HCT116 (cell line): ENCODE results near the gene NDUFAF2.

ENCODE experiments used
- EZH2 ChIP-seq: fragments of 200-600 bp; sonication (generic); IDR thresholded peaks from 2 replicates; pipeline ENCODE4 v1.6.1; 2017; ENCODE audit warnings: antibody characterized with exemption, mixed run types
- EZH2phosphoT487 ChIP-seq: fragments of 200-600 bp; IDR thresholded peaks from 2 replicates; pipeline ENCODE4 v1.6.1; 2018; ENCODE audit warnings: antibody characterized with exemption, borderline replicate concordance
- JUND ChIP-seq: IDR thresholded peaks from 2 replicates; pipeline ENCODE4 v1.6.1; 2012
- POLR2A ChIP-seq: IDR thresholded peaks from 2 replicates; pipeline ENCODE4 v1.7.0; 2011; ENCODE audit warnings: borderline replicate concordance; ENCODE audit not compliant: insufficient read depth, insufficient read length; ENCODE audit errors: extremely low read depth
- POLR2AphosphoS5 ChIP-seq: IDR thresholded peaks from 2 replicates; pipeline ENCODE4 v1.6.1; 2011; ENCODE audit warnings: mild to moderate bottlenecking, low read depth, low read length, moderate library complexity
- TCF7L2 ChIP-seq: IDR thresholded peaks from 2 replicates; pipeline ENCODE4 v1.7.0; 2011; ENCODE audit warnings: borderline replicate concordance, inconsistent platforms; ENCODE audit not compliant: insufficient read depth, insufficient read length; ENCODE audit errors: extremely low read depth
- TF ChIP-seq, protein P1 (sequence below), 3 experiments: fragments of 200-600 bp in 1 of 3; sonication (generic) in 1 of 3; IDR thresholded peaks in 2 of 3; conservative IDR thresholded peaks in 1 of 3; 2 replicates each; pipeline ENCODE4 v1.5.1; 2012 to 2017; ENCODE audit warnings: low read depth in 2 of 3, low read length in 2 of 3, antibody characterized with exemption in 1 of 3, borderline replicate concordance in 1 of 3, control low read depth in 1 of 3, mild to moderate bottlenecking in 1 of 3, mixed read lengths in 1 of 3, mixed run types in 1 of 3, moderate library complexity in 1 of 3; ENCODE audit not compliant: insufficient read depth in 1 of 3
- TF ChIP-seq, protein P2 (sequence below): IDR thresholded peaks from 2 replicates; pipeline ENCODE4 v1.6.1; 2011; ENCODE audit warnings: mild to moderate bottlenecking, low read length, moderate library complexity; ENCODE audit not compliant: insufficient replicate concordance; ENCODE audit errors: extremely low read depth

GRCh38 chr5:61198606-61199005 is 253.6 kb downstream of the NDUFAF2 start:
- TF ChIP-seq POLR2A (no peak), EZH2 (no peak), TCF7L2 (no peak), POLR2AphosphoS5 (no peak), JUND (no peak), EZH2phosphoT487 (no peak)
- TF ChIP-seq, protein P1, sequence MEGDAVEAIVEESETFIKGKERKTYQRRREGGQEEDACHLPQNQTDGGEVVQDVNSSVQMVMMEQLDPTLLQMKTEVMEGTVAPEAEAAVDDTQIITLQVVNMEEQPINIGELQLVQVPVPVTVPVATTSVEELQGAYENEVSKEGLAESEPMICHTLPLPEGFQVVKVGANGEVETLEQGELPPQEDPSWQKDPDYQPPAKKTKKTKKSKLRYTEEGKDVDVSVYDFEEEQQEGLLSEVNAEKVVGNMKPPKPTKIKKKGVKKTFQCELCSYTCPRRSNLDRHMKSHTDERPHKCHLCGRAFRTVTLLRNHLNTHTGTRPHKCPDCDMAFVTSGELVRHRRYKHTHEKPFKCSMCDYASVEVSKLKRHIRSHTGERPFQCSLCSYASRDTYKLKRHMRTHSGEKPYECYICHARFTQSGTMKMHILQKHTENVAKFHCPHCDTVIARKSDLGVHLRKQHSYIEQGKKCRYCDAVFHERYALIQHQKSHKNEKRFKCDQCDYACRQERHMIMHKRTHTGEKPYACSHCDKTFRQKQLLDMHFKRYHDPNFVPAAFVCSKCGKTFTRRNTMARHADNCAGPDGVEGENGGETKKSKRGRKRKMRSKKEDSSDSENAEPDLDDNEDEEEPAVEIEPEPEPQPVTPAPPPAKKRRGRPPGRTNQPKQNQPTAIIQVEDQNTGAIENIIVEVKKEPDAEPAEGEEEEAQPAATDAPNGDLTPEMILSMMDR (IDR thresholded peaks at IDR 0.05 in 2 of 3, conservative IDR thresholded peaks at IDR 0.05 in 1 of 3; ENCODE audit: borderline replicate concordance in 1 of 3, insufficient read depth in 1 of 3, low read depth in 2 of 3, low read length in 2 of 3): no peak
- TF ChIP-seq, protein P2, sequence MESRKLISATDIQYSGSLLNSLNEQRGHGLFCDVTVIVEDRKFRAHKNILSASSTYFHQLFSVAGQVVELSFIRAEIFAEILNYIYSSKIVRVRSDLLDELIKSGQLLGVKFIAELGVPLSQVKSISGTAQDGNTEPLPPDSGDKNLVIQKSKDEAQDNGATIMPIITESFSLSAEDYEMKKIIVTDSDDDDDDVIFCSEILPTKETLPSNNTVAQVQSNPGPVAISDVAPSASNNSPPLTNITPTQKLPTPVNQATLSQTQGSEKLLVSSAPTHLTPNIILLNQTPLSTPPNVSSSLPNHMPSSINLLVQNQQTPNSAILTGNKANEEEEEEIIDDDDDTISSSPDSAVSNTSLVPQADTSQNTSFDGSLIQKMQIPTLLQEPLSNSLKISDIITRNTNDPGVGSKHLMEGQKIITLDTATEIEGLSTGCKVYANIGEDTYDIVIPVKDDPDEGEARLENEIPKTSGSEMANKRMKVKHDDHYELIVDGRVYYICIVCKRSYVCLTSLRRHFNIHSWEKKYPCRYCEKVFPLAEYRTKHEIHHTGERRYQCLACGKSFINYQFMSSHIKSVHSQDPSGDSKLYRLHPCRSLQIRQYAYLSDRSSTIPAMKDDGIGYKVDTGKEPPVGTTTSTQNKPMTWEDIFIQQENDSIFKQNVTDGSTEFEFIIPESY: no peak
